Immature natural killer cell (primary cell): ENCODE data around the gene CRYBG1. TPM values are rescaled to one million over a fixed set of nuclear protein-coding genes. Genes with fewer than 3 reads are reported as not detected.
"Not testable (repeated sequence)": the region's sequence is repeated elsewhere in the genome, so short reads cannot be mapped to it uniquely, and the experiment has no call there.

Experiments
- DNase-seq, 3 donors: peaks; one replicate each; pipeline ENCODE4 v3.0.0; 2022; ENCODE audit warnings: mixed read lengths in 1 of 3
- H3K27ac Mint-ChIP-seq, 6 donors: one replicate each; pipeline ENCODE4 v1.8.0; 2020; ENCODE audit warnings: mixed read lengths in 6 of 6, mild to moderate bottlenecking in 5 of 6, inconsistent platforms in 4 of 6, moderate library complexity in 3 of 6
- H3K27me3 Mint-ChIP-seq, 3 donors: one replicate each; pipeline ENCODE4 v1.8.0; 2020 to 2021; ENCODE audit warnings: low read depth in 3 of 3, mild to moderate bottlenecking in 3 of 3, mixed read lengths in 3 of 3, moderate library complexity in 3 of 3, inconsistent platforms in 1 of 3
- H3K36me3 Mint-ChIP-seq, 3 donors: one replicate each; pipeline ENCODE4 v1.8.0; 2020; ENCODE audit warnings: mixed read lengths in 3 of 3, inconsistent platforms in 2 of 3, mild to moderate bottlenecking in 2 of 3
- H3K4me1 Mint-ChIP-seq, 2 donors: one replicate each; pipeline ENCODE4 v1.8.0; 2020; ENCODE audit warnings: inconsistent platforms in 2 of 2, mild to moderate bottlenecking in 2 of 2, mixed read lengths in 2 of 2, moderate library complexity in 1 of 2
- H3K4me3 Mint-ChIP-seq, 5 donors: one replicate each; pipeline ENCODE4 v1.8.0; 2020; ENCODE audit warnings: mild to moderate bottlenecking in 5 of 5, mixed read lengths in 5 of 5, inconsistent platforms in 3 of 5, moderate library complexity in 3 of 5
- H3K9me3 Mint-ChIP-seq, 6 donors: one replicate each; pipeline ENCODE4 v1.8.0; 2020; ENCODE audit warnings: mild to moderate bottlenecking in 6 of 6, mixed read lengths in 6 of 6, inconsistent platforms in 4 of 6, moderate library complexity in 3 of 6
- polyA plus RNA-seq, 3 donors: library from polyadenylated mRNA; unstranded; fragments of 300-500 nt; fragmentation: Illumina TruSeq; gene quantifications; one replicate each; pipeline ENCODE4 v1.2.3, GENCODE V29; 2021

Gene CRYBG1
- polyA plus RNA-seq, 3 donors from 2014 or later = 0.42 to 8.4 (median 3.2) TPM

DNA sequence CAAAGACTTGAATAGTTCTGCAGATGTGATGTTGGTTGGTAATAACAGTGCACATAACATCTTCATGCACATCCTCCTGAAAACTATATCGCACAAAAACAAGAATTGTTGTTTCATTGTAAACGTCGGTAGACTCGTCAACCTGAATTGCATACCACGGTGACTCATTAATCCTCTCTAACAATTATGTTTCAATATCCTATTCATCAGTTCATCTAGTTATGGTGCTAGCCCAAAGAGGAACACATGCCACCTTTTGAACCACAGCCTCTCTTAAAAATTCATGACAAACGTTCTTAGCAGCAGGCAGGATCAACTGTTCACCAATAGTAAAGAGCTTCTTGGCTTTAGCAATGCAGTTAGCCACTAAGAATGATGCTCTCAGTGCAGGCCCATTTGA, 25.0 kb downstream of the CRYBG1 start:
- no peaks in the 10 kb centered on the region for H3K4me1 Mint-ChIP-seq
- H3K36me3 Mint-ChIP-seq = no peaks in the 10 kb centered on the region
- no peaks in the 10 kb centered on the region for H3K9me3 Mint-ChIP-seq
- DNase-seq = no peak
- no peak overlapping the region for H3K4me3 Mint-ChIP-seq
- H3K27me3 Mint-ChIP-seq = peaks cover 0 to 3% (median 0%) of the 10 kb centered on the region in 3 donors
- H3K27ac Mint-ChIP-seq = no peak overlapping the region

DNA sequence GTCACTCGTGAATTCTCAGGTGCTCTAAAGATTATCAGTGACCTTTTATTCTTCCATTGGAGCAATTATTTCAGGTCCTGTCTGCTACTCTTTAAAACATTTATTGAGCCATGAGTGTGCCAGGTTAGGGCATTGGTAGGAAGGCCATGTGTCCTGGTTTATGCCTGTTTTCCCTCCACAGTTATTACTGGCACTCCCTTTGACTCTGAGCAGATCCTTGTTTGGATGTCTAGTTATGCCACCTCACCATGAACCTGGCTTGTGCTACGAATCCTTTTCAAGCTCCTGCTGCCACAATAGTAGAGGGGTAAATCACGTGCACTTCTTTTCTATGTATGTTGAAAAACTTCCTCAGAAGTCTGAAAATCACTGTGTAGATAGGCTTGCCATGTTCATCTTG, 27.4 kb downstream of the CRYBG1 start:
- H3K4me3 Mint-ChIP-seq = no peak overlapping the region
- DNase-seq = no peak
- no peaks in the 10 kb centered on the region for H3K36me3 Mint-ChIP-seq
- H3K27ac Mint-ChIP-seq = no peak overlapping the region
- peaks cover 0 to 3% (median 0%) of the 10 kb centered on the region in 3 donors for H3K27me3 Mint-ChIP-seq
- H3K4me1 Mint-ChIP-seq = no peaks in the 10 kb centered on the region
- no peaks in the 10 kb centered on the region for H3K9me3 Mint-ChIP-seq

DNA sequence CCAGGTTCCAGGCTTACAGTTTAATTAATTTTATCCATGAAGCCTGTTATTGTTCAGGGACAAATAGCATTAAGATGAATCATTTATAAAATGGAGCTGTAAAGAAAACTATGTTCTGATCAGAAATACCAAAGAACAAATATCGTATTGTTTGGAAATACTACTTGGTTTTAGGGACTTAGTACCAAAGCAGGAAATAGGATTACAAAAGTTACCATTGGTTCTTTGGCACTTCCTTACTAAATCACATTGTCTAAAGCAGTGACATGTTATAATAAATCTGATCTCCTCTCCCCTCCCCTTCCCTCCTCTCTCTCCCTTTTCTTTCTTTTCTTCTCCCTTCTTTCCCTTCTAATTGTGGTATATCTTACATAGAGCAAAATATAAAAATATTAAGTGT, 29.6 kb downstream of the CRYBG1 start:
- peaks cover 0 to 3% (median 0%) of the 10 kb centered on the region in 3 donors for H3K27me3 Mint-ChIP-seq
- no peaks in the 10 kb centered on the region for H3K36me3 Mint-ChIP-seq
- DNase-seq = no peak
- H3K9me3 Mint-ChIP-seq = no peaks in the 10 kb centered on the region
- no peaks in the 10 kb centered on the region for H3K4me1 Mint-ChIP-seq
- H3K4me3 Mint-ChIP-seq = no peak overlapping the region
- no peak overlapping the region for H3K27ac Mint-ChIP-seq

DNA sequence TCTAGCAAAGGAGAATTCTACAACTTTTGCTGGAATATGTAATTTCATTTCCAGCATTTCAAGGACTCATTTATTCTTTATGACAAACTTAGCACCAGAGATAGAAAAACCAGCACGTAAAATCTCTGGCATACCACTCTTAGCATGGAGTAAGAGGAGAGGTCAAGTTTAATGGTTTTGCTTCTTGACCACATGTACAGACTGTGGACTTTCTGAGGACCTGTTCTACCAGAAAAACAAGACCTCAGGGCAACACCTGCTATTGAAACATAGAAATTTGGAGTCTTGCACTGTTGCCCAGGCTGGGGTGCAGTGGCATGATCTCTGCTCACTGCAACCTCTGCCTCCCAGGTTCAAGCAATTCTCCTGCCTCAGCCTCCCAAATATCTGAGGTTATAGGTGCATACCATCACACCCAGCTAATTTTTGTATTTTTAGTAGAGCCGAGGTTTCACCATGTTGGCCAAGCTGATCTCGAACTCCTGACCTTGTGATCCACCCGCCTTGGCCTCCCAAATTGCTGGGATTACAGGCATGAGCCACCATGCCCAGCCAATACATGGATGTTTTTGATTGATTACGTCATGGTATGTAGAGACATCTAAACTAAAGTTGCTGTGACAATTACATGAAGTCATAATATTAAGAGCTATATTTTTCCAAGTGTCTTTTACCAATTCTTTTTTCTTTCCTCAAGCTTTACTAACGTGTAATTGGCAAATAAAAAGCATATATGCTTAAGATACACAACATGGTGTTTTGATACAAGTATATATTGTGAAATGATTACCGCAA, 36.1 kb downstream of the CRYBG1 start:
- peaks cover 0 to 2% (median 1%) of the 10 kb centered on the region in 3 donors for H3K27me3 Mint-ChIP-seq
- H3K4me1 Mint-ChIP-seq = no peaks in the 10 kb centered on the region
- no peak overlapping the region for H3K4me3 Mint-ChIP-seq
- no peaks in the 10 kb centered on the region for H3K9me3 Mint-ChIP-seq
- H3K27ac Mint-ChIP-seq = no peak overlapping the region
- no peak for DNase-seq
- no peaks in the 10 kb centered on the region for H3K36me3 Mint-ChIP-seq

DNA sequence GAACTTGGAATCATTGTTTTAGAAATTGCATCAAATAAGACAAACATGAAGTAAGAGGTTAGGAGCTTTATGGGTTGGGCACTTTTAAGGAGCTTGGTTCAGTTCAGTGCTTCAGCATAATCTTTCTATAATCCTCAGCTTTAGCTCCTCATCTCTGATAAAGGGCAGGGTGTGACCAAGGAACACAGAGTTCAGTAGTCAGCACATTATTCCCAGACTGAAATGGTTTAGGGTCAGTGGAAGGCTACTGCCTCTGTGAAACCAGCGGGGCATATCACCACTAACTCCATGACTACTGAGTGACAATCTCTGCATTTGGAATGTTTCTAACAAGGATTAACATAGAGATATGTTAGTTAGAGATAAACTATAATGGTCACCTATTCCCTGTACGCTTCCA, 36.9 kb downstream of the CRYBG1 start:
- no peak for DNase-seq
- H3K4me1 Mint-ChIP-seq = no peaks in the 10 kb centered on the region
- no peaks in the 10 kb centered on the region for H3K9me3 Mint-ChIP-seq
- H3K27ac Mint-ChIP-seq = no peak overlapping the region
- H3K36me3 Mint-ChIP-seq = no peaks in the 10 kb centered on the region
- no peak overlapping the region for H3K4me3 Mint-ChIP-seq
- H3K27me3 Mint-ChIP-seq = peaks cover 0 to 2% (median 1%) of the 10 kb centered on the region in 3 donors

DNA sequence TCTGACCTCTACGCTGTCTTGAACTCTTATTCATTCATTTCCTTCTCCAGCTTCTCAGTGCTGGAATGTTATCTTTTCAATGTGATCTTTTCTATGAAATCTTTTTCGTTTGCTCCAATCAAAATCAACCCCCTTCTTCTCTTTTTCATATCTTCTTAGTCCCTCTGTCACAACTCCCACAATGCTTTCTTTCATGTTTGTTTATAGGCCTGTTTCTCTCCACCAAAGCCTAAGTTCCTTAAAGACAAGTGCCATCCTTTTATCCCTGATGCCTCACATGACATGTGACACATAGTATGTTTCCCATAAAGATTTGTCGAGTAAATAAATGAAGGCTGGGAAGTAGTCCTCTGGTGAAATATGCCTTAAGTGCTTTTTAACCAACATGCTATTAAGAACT, 38.1 kb downstream of the CRYBG1 start:
- peaks cover 0 to 6% (median 3%) of the 10 kb centered on the region in 3 donors for H3K27me3 Mint-ChIP-seq
- DNase-seq = no peak
- H3K4me3 Mint-ChIP-seq = no peak overlapping the region
- no peak overlapping the region for H3K27ac Mint-ChIP-seq
- H3K36me3 Mint-ChIP-seq = no peaks in the 10 kb centered on the region
- H3K4me1 Mint-ChIP-seq = no peaks in the 10 kb centered on the region
- H3K9me3 Mint-ChIP-seq = no peaks in the 10 kb centered on the region

DNA sequence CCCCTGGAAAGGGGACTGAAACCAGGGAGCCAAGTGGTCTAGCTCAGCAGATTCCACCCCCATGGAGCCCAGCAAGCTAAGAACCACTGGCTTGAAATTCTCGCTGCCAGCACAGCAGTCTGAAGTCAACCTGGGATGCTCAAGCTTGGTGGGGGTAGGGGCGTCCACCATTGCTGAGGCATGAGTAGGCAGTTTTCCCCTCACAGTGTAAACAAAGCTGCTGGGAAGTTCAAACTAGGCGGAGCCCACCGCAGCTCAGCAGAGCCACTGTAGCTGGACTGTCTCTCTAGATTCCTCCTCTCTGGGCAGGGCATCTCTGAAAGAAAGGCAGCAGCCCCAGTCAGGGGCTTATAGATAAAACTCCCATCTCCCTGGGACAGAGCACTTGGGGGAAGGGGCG, 44.5 kb downstream of the CRYBG1 start:
- H3K36me3 Mint-ChIP-seq, H3K27ac Mint-ChIP-seq, DNase-seq, H3K4me1 Mint-ChIP-seq, H3K4me3 Mint-ChIP-seq: not testable (repeated sequence)
- Mint-ChIP-seq H3K27me3 (peaks cover 10 to 16% (median 14%) of the 10 kb centered on the region in 3 donors), H3K9me3 (peaks cover 0 to 10% (median 2%) of the 10 kb centered on the region in 6 donors)

DNA sequence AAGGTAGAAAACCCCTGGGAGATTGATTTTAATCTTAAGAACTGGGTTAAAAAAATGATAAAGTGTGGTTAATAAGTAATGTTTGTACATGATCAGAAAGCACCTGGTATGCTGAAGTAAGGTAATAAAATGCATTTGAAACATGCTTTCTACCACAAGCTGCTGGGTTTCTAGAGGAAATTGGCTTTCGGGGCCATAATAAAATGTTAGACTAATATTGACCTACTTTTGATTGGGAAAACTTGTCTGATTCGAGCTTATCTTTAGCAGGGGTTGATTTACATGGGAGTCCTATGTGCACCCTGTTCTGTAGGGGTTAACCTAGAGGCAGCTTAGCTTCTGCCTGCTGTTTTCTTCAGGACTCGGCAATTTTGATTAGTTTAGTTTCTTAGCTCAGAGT, 50.5 kb downstream of the CRYBG1 start:
- H3K36me3 Mint-ChIP-seq = no peaks in the 10 kb centered on the region
- no peaks in the 10 kb centered on the region for H3K4me1 Mint-ChIP-seq
- DNase-seq = no peak
- no peak overlapping the region for H3K4me3 Mint-ChIP-seq
- peaks cover 9 to 17% (median 9%) of the 10 kb centered on the region in 3 donors for H3K27me3 Mint-ChIP-seq
- no peak overlapping the region for H3K27ac Mint-ChIP-seq
- H3K9me3 Mint-ChIP-seq = peaks cover 0 to 10% (median 2%) of the 10 kb centered on the region in 6 donors

DNA sequence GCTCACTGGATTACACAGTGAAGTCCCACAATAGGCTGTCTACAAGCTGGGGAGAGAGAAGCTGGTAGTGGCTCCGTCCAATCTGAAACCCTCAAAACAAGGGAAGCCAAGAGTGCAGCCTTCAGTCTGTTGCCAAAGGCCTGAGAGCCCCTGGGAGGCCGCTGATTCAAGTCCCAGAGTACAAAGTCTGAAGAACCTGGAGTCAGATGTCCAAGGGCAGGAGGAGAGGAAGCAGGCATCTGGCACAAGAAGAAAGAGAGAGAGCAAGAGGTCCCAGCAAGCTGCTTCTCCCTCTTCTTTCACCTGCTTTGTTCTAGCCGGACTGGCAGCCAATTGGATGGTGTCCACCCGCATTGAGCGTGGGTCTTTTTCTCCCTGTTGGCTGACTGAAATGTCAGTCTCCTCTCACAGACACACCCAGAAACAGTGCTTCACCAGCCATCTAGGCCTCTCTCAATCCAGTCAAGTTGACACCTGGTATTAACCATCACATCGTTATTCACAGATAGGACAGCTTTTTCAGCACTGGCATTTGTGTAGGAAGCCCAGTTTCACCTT, 51.2 kb downstream of the CRYBG1 start:
- Mint-ChIP-seq H3K27me3 (peaks cover 9 to 16% (median 9%) of the 10 kb centered on the region in 3 donors), H3K36me3 (no peaks in the 10 kb centered on the region), H3K4me3 (no peak overlapping the region), H3K9me3 (peaks cover 0 to 10% (median 2%) of the 10 kb centered on the region in 6 donors), H3K4me1 (no peaks in the 10 kb centered on the region), H3K27ac (no peak overlapping the region)
- DNase-seq = no peak

DNA sequence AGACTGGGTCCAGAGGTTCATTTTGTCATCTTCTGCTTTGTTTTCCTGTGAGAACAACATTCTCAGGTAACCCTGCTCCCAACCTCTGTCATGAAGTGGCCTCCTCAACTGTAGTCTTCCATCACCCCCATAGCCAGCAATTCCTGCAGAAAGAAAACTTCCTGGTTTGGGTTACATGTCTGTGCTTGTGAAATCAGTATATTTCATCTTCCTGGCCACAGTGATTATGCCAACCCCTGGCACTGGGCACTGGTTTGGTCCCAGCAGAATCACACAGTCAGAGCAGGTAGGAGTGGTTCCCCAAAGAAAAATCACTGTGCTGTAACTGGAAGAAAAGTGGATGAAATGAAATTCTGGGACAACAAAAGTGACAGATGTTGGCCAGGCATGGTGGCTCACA, 52.5 kb downstream of the CRYBG1 start:
- no peak overlapping the region for H3K27ac Mint-ChIP-seq
- H3K9me3 Mint-ChIP-seq = no peaks in the 10 kb centered on the region
- no peak overlapping the region for H3K4me3 Mint-ChIP-seq
- DNase-seq = no peak
- no peaks in the 10 kb centered on the region for H3K36me3 Mint-ChIP-seq
- peaks cover 0 to 11% (median 5%) of the 10 kb centered on the region in 3 donors for H3K27me3 Mint-ChIP-seq
- no peaks in the 10 kb centered on the region for H3K4me1 Mint-ChIP-seq

DNA sequence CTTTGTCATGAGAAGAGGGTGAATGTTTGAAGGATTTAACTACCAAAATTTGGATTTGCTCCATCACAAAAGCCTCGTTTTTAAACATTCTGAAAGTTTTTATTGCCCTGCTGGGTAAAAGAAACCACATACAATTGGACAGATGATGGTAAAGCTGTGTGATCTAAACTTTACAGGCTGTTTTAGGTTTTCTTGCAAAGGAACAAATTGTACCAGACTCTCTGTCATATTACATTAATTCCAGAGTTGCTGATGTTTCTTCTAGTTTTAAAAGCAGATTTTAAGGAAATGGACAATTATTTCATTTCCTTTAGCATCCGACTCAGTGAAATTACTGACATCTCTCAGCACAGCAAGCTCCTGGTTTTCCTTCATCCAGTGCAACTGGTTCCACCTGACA, 53.2 kb downstream of the CRYBG1 start:
- Mint-ChIP-seq H3K27ac (no peak overlapping the region), H3K27me3 (peaks cover 4 to 9% (median 8%) of the 10 kb centered on the region in 3 donors), H3K9me3 (no peaks in the 10 kb centered on the region), H3K36me3 (no peaks in the 10 kb centered on the region), H3K4me1 (no peaks in the 10 kb centered on the region), H3K4me3 (no peak overlapping the region)
- no peak for DNase-seq

DNA sequence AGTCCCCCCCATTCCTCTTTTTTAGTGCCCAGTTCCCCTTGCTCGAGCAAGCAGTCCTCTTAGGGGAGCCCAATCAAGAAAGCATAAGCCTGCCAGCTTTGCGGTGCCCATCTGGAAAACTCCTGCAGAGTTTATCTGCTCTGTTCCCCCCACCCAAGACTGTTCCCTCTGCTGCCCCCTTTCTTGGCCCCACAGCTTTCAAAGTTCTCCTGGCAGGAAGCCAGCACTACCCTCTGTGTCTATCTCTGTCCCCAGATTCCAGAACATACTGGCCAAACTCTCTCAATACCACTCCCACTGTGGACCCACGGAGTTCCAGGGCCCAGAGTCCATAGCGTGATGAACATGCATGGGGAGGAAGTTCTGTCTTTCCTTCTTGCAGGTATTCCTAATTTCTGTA, 55.4 kb downstream of the CRYBG1 start:
- H3K9me3 Mint-ChIP-seq = no peaks in the 10 kb centered on the region
- no peak overlapping the region for H3K4me3 Mint-ChIP-seq
- H3K4me1 Mint-ChIP-seq = no peaks in the 10 kb centered on the region
- peaks cover 5 to 7% (median 6%) of the 10 kb centered on the region in 3 donors for H3K27me3 Mint-ChIP-seq
- no peak for DNase-seq
- H3K36me3 Mint-ChIP-seq = no peaks in the 10 kb centered on the region
- no peak overlapping the region for H3K27ac Mint-ChIP-seq

DNA sequence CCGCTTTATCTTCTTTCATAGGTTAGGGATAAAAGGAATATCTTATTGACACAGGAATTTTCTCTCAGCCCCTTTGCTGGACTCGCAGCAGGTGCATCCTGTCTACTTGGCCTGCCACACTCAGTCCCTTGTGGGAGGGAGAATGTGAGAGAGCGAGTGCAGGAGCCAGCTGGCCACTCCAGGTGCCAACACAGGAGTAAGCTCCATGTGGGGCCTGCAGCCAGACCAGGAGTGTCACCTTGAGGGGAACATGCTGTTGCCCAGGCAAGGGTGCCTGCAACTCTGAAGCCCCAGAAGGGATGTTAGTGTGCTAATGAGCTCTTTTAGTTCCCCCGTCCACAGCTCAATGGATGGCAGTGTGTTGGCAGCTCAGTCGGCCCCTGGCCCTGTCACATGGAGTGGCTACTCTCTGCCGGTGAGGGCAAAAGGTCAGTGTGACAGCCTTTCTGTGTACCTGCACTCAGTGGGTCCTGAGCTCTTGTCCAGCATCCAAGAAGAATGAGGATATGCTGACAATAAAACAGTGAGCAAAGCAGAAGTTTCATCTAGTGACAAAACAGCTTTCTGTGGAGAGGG, 57.1 kb downstream of the CRYBG1 start:
- DNase-seq = no peak
- Mint-ChIP-seq H3K27me3 (peaks cover 0 to 7% (median 6%) of the 10 kb centered on the region in 3 donors), H3K9me3 (no peaks in the 10 kb centered on the region), H3K27ac (no peak overlapping the region), H3K4me1 (no peaks in the 10 kb centered on the region), H3K4me3 (no peak overlapping the region), H3K36me3 (no peaks in the 10 kb centered on the region)

DNA sequence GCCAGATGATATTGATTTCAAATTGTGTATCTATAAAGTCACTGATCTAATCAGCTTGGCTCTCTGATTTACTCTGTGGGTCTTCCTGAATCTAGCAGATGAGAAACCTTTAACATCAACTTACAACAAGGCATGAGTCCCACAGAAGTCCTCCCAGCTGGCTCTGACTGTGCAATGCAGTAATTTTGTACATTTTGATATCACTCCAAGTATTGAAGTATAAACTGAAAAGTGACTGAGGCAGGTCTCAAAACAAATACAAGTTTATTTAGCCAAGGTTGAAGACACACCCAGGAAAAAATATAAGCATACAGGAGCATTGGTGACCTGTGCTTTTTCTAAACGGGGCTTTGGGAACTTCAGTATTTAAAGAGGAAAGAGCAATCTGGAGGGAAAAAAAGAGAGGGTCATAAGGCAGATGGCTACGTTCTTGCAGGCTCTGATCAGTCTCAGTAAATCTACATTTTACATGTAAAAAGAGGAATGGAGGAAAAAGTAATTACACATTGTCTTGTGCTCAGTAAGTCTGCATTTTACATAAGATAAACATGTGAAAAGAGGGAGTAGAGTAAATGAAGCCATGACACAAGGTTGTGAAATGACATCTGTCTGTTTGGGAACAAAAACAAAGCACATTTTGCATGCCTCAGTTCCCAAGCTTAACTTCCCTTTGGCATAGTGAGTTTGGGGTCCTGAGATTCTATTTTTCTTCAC, 59.5 kb downstream of the CRYBG1 start:
- Mint-ChIP-seq H3K36me3 (no peaks in the 10 kb centered on the region), H3K4me3 (no peak overlapping the region), H3K4me1 (no peaks in the 10 kb centered on the region), H3K27me3 (peaks cover 0 to 7% (median 6%) of the 10 kb centered on the region in 3 donors), H3K9me3 (no peaks in the 10 kb centered on the region), H3K27ac (no peak overlapping the region)
- DNase-seq = no peak
